Measurements from ENCODE around the gene C2CD3.
A peak's percentile ranks its signal among the peaks of the same experiment; 100 is the strongest.

The C2CD3 gene

GRCh38 chr11:74169738-74170458, 904 bp downstream of the C2CD3 start:
- peak in 1 of 2 experiments; percentile 5 for DNase-seq (ENCODE audit: low read depth in 1 of 2, low spot score in 1 of 2)
- H3K27me3 ChIP-seq (ENCODE audit: insufficient read depth, poor library complexity, severe bottlenecking): no peaks in the 10 kb centered on the region
- peak overlapping the region; percentile 88 for H3K4me3 ChIP-seq (replicated peaks; ENCODE audit: insufficient read depth, low read length)
- peak overlapping the region; percentile 61 for H3K27ac ChIP-seq (replicated peaks)
- TF ChIP-seq SPI1 (IDR thresholded peaks at IDR 0.05; ENCODE audit: borderline replicate concordance, low read depth) (no peak), GABPA (IDR thresholded peaks at IDR 0.05; ENCODE audit: low read depth) (no peak), POLR2AphosphoS5 (IDR thresholded peaks at IDR 0.05; ENCODE audit: low read depth) (no peak), REST (IDR thresholded peaks at IDR 0.05; ENCODE audit: insufficient replicate concordance, low read depth) (no peak), CTCF (IDR thresholded peaks at IDR 0.05; ENCODE audit: insufficient read depth, low read length) (no peak)

GRCh38 chr11:74168838-74169237, 2.0 kb downstream of the C2CD3 start:
- Histone ChIP-seq H3K27me3 (ENCODE audit: insufficient read depth, poor library complexity, severe bottlenecking) (no peaks in the 10 kb centered on the region), H3K4me3 (replicated peaks; ENCODE audit: insufficient read depth, low read length) (no peak overlapping the region), H3K27ac (replicated peaks) (no peak overlapping the region)
- TF ChIP-seq POLR2AphosphoS5 (IDR thresholded peaks at IDR 0.05; ENCODE audit: low read depth): no peak
- no peak for TF ChIP-seq CTCF (IDR thresholded peaks at IDR 0.05; ENCODE audit: insufficient read depth, low read length)
- no peak for TF ChIP-seq REST (IDR thresholded peaks at IDR 0.05; ENCODE audit: insufficient replicate concordance, low read depth)
- no peak for TF ChIP-seq GABPA (IDR thresholded peaks at IDR 0.05; ENCODE audit: low read depth)
- no peak for TF ChIP-seq SPI1 (IDR thresholded peaks at IDR 0.05; ENCODE audit: borderline replicate concordance, low read depth)
- no peak for DNase-seq (ENCODE audit: low read depth in 1 of 2, low spot score in 1 of 2)

- no peak for DNase-seq (ENCODE audit: low read depth in 1 of 2, low spot score in 1 of 2)
- Histone ChIP-seq H3K27ac (replicated peaks) (no peak overlapping the region), H3K27me3 (ENCODE audit: insufficient read depth, poor library complexity, severe bottlenecking) (no peaks in the 10 kb centered on the region), H3K4me3 (replicated peaks; ENCODE audit: insufficient read depth, low read length) (no peak overlapping the region)
- TF ChIP-seq CTCF (IDR thresholded peaks at IDR 0.05; ENCODE audit: insufficient read depth, low read length): no peak
- no peak for TF ChIP-seq POLR2AphosphoS5 (IDR thresholded peaks at IDR 0.05; ENCODE audit: low read depth)
- TF ChIP-seq GABPA (IDR thresholded peaks at IDR 0.05; ENCODE audit: low read depth): no peak
- no peak for TF ChIP-seq REST (IDR thresholded peaks at IDR 0.05; ENCODE audit: insufficient replicate concordance, low read depth)
- TF ChIP-seq SPI1 (IDR thresholded peaks at IDR 0.05; ENCODE audit: borderline replicate concordance, low read depth): no peak
Measured at GRCh38 chr11:74162681-74163467, 7.9 kb downstream of the C2CD3 start.

Measured in HL-60 (cell line).